GM23338 (cell line): ENCODE data around the gene ACAD11. TPM values are rescaled to one million over a fixed set of nuclear protein-coding genes. Genes with fewer than 3 reads are reported as not detected.

Experiments
- ATAC-seq: fragments of 200-7000 bp; cut with Tn5 transposase; 3 replicates; pipeline ENCODE4 v1.9.1; 2020
- DNase-seq: peaks from one replicate; pipeline ENCODE4 v3.0.0-alpha.2; 2015; ENCODE audit warnings: low spot score
- H2AFZ ChIP-seq: fragments of 200-600 bp; sonication (generic); 2 replicates; pipeline ENCODE4 v1.8.0; 2016; ENCODE audit warnings: antibody characterized with exemption, mild to moderate bottlenecking, moderate library complexity
- H3F3A ChIP-seq: fragments of 200-600 bp; sonication (generic); replicated peaks from 2 replicates; pipeline ENCODE4 v1.8.0; 2017; ENCODE audit warnings: antibody characterized with exemption, mixed run types, low read depth
- H3K27ac ChIP-seq: fragments of 200-600 bp; sonication (generic); 2 replicates; pipeline ENCODE4 v1.6.1; 2016; ENCODE audit warnings: low read depth
- H3K27me3 ChIP-seq: fragments of 200-600 bp; sonication (generic); 2 replicates; pipeline ENCODE4 v1.8.0; 2016; ENCODE audit warnings: mild to moderate bottlenecking, mixed run types, moderate library complexity; ENCODE audit not compliant: insufficient read depth
- H3K36me3 ChIP-seq: fragments of 200-600 bp; sonication (generic); 2 replicates; pipeline ENCODE4 v1.8.0; 2016; ENCODE audit warnings: mild to moderate bottlenecking; ENCODE audit not compliant: insufficient read depth
- H3K4me1 ChIP-seq: fragments of 200-600 bp; sonication (generic); 2 replicates; pipeline ENCODE4 v1.8.0; 2016; ENCODE audit warnings: mild to moderate bottlenecking, moderate library complexity; ENCODE audit not compliant: insufficient read depth
- H3K4me2 ChIP-seq: fragments of 200-600 bp; sonication (generic); 2 replicates; pipeline ENCODE4 v1.7.1; 2017; ENCODE audit warnings: mixed run types
- H3K4me3 ChIP-seq: fragments of 200-600 bp; sonication (generic); 2 replicates; pipeline ENCODE4 v1.6.1; 2016; ENCODE audit warnings: mixed run types
- H3K79me2 ChIP-seq: fragments of 200-600 bp; sonication (generic); replicated peaks from 2 replicates; pipeline ENCODE4 v1.8.0; 2017; ENCODE audit warnings: mild to moderate bottlenecking; ENCODE audit not compliant: insufficient read depth
- H3K9me2 ChIP-seq: fragments of 200-600 bp; sonication (generic); 2 replicates; pipeline ENCODE4 v1.8.0; 2017; ENCODE audit not compliant: insufficient read depth
- H4K20me1 ChIP-seq: fragments of 200-600 bp; sonication (generic); replicated peaks from 2 replicates; pipeline ENCODE4 v1.8.0; 2017; ENCODE audit warnings: mild to moderate bottlenecking; ENCODE audit not compliant: insufficient read depth
- H3K27ac Mint-ChIP-seq: 2 replicates; pipeline ENCODE4 v1.8.0; 2020; ENCODE audit warnings: inconsistent platforms, mild to moderate bottlenecking, moderate library complexity, mixed read lengths
- H3K27me3 Mint-ChIP-seq: 3 replicates; pipeline ENCODE4 v1.8.0; 2022; ENCODE audit warnings: low read depth, mild to moderate bottlenecking, moderate library complexity, mixed read lengths, inconsistent platforms; ENCODE audit not compliant: insufficient read depth, poor library complexity
- H3K36me3 Mint-ChIP-seq: 3 replicates; pipeline ENCODE4 v1.8.0; 2021; ENCODE audit warnings: low read depth, mild to moderate bottlenecking, inconsistent platforms, moderate library complexity, mixed read lengths
- H3K4me1 Mint-ChIP-seq: 3 replicates; pipeline ENCODE4 v1.8.0; 2020; ENCODE audit warnings: mild to moderate bottlenecking, inconsistent platforms, mixed read lengths
- H3K4me3 Mint-ChIP-seq: 3 replicates; pipeline ENCODE4 v1.8.0; 2021; ENCODE audit warnings: moderate library complexity, mild to moderate bottlenecking, inconsistent platforms, mixed read lengths
- H3K9me3 Mint-ChIP-seq: 3 replicates; pipeline ENCODE4 v1.8.0; 2020; ENCODE audit warnings: moderate library complexity, mild to moderate bottlenecking, inconsistent platforms, mixed read lengths
- CREB1 ChIP-seq: fragments of 250-450 bp; sonication (Bioruptor Pico); IDR thresholded peaks from 2 replicates; pipeline ENCODE4 v1.5.0; 2020; ENCODE audit warnings: low read depth, mild to moderate bottlenecking, moderate library complexity
- NANOG ChIP-seq: IDR thresholded peaks from 2 replicates; pipeline ENCODE4 v1.6.1; 2016; ENCODE audit warnings: antibody characterized with exemption, borderline replicate concordance
- REST ChIP-seq: IDR thresholded peaks from one replicate; pipeline ENCODE4 v1.6.1; 2018; ENCODE audit warnings: antibody characterized with exemption; ENCODE audit not compliant: unreplicated experiment
- ZNF331 ChIP-seq: fragments of 250-450 bp; sonication (Bioruptor Pico); IDR thresholded peaks from 2 replicates; pipeline ENCODE4 v1.5.0; 2020; ENCODE audit warnings: low read depth, mild to moderate bottlenecking, moderate library complexity
- ZNF462 ChIP-seq: fragments of 250-450 bp; sonication (Bioruptor Pico); IDR thresholded peaks from 2 replicates; pipeline ENCODE4 v1.5.0; 2020; ENCODE audit warnings: mild to moderate bottlenecking, moderate library complexity
- polyA plus RNA-seq: library from polyadenylated mRNA; unstranded; fragments of >200 nt; fragmentation: Nextera tagmentation; extraction: Ambion mirVana; gene quantifications from 2 replicates; pipeline ENCODE4 v1.2.1, GENCODE V29; 2016
- total RNA-seq: library from RNA; depleted of rRNA; stranded (reverse); fragments of >200 nt; shearing (Covaris generic); gene quantifications from 2 replicates; pipeline ENCODE4 v1.2.3, GENCODE V29; 2014

ACAD11 gene
- total and polyA plus RNA-seq, 2 experiments from 2014 or later, result 11.4 to 17.1 TPM

- TF ChIP-seq ZNF462 (CRISPR knock-in tag) (no peak), NANOG (no peak)
Observed at GRCh38 chr3:132629928-132630327, 29.7 kb downstream of the ACAD11 start (continued).

- H3K27ac ChIP-seq, result no peak overlapping the region
- peaks cover 2% of the 10 kb centered on the region; the same call in 2 of the 3 replicates for H3K36me3 Mint-ChIP-seq
- DNase-seq (no peak), ATAC-seq (no peak)
- no peaks in the 10 kb centered on the region for H3K79me2 ChIP-seq
- no peak overlapping the region for H3K4me3 ChIP-seq
- H3K4me1 Mint-ChIP-seq, result peaks cover 14% of the 10 kb centered on the region; the same call in 2 of the 3 replicates
- H3K4me2 ChIP-seq, result no peak overlapping the region
- no peaks in the 10 kb centered on the region for H3K27me3 ChIP-seq
- no peaks in the 10 kb centered on the region for H3K9me3 Mint-ChIP-seq
- H3K9me2 ChIP-seq, result no peaks in the 10 kb centered on the region
- H3F3A ChIP-seq, result no peaks in the 10 kb centered on the region
- H2AFZ ChIP-seq, result no peak overlapping the region
- H3K4me1 ChIP-seq, result peaks cover 14% of the 10 kb centered on the region
- no peak overlapping the region; the same call in 1 of the 2 replicates for H3K27ac Mint-ChIP-seq
- H3K4me3 Mint-ChIP-seq, result no peak overlapping the region
- H3K27me3 Mint-ChIP-seq, result no peaks in the 10 kb centered on the region
- no peaks in the 10 kb centered on the region for H3K36me3 ChIP-seq
- no peaks in the 10 kb centered on the region for H4K20me1 ChIP-seq
- TF ChIP-seq ZNF331 (no peak), REST (no peak), ZNF462 (CRISPR knock-in tag) (no peak), CREB1 (no peak), NANOG (no peak)
Observed at GRCh38 chr3:132628157-132628556, 31.5 kb downstream of the ACAD11 start.
